ENCODE measurements around the gene NLN.

NLN gene

DNA sequence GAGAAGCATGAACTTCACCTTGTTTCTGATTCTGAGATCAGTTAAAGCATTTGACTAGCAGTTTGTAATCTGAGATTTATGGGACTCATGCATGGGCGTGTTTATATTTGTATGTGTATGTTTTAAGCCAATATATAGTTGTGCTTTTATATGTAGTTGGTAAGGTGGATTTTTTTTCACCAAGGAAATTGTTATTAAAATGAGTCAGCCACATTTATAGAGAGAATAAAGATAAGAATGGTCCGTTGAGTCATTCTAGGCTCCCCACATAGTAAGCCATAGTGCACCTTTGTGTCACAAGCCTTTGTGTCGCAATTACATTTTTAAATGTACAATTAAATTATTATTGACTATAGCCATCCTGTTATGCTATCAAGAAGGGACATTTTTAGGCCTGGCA, 89.0 kb downstream of the NLN start:
- no peak for DNase-seq

DNA sequence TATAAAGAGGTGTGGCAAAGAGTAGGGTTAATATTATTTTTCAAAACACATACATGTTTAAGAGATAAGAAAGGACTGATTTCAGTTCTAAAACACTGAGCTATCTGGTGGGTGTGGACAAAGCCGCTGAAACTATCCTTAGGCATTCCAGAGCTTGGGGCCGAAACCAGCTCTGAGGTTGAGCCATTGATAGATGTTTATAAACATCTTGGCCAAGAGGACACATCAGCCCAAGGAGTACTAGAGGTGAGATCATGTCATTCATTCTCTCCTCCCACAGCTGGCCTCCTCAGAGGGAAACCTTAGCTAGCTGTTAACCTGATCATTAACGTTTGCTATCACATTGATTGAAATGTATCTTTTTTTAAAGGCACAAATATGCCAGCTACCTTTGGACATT, 89.9 kb downstream of the NLN start:
- DNase-seq, result no peak

DNA sequence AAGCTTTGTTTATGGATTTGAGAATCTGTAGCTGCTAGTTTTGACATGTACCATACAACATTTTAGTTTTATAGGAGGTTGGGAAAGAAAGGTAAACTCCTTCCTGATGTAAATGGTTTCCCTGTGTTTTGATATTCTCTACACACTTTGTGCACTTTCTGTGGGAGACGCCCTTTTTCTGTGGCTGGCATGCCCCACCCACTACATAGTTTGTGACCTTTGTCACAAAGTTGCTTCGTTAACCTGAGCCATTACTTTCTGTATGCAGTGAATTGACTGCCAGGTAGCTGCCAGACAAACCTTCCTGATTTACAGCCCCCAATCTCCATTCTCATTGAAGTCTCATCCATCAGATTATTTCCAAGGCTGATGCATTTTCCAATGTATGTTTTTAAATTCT, 90.6 kb downstream of the NLN start:
- DNase-seq, result no peak

DNA sequence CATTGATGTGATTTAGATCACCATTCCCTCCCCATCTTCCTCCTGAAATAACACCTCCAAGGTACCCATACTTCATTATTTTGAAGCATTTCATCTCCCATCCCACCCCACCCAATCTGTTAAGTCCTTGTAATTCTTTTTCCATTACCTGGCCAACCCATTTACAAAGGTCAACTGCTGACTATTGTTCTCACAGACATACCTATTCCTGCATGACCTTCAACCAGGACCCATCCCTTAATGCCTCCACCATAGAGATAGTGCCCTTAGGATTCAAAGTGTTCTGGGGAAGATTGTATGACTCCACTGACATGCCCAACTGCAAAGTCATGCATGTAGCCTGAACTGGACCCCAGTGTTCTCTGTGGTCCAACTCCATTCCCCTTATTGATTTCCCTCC, 91.2 kb downstream of the NLN start:
- DNase-seq, result no peak

DNA sequence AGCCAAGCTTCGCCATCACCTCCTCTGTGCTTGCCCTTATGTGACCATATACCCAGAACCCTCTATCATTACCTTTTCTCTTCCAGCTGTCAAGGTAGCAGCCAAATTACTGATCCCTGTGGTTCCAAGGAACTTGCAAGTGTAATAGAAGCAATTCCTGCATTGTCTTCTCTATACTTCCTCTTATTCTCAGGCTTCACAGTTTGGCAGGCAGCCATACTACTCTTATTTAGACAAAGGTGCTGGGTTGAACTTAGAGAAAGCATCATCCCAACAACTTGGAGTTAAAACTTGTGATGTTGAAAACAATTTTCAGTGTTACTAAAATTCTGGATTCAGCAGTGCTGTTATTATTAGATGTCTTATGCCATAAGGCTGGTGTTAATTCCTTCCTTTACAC, 93.2 kb downstream of the NLN start:
- no peak for DNase-seq

DNA sequence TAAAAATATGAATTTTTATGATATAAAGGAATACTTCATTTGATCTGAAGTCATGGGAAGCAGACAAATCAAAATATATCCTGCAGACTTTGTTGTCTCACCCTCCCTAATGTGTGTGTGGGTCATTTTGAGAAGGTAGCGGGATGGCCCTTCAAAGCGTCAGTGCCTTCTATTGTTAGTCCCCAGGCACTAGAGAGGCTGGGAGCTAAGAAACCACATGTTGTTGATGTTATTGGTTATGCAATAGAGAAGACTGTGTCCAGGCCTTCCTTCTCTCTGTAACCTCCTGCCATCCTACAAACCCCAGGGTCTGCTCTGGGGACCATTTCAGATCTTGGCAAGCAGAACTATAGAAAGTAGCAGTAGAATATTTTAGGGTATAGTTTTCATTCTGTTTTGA, 94.7 kb downstream of the NLN start:
- no peak for DNase-seq

DNA sequence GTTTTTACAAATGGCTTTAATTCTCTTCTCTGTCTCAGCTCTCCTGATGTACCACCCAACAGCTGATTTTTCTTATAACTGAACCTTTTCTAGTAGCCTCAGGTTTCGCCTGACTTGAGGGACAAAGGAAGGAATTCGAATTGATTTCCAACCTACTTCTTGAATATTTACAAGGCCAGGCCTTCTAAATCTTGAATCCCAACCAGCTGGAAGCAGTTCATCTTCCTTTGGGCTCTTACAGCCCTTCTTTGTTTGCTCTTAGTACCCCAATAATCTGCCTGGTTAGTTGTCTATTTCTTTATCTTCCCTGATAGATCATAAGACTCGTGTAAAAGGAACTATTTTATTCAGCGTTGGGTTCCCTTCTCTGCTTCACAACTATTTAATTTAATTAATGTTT, 95.9 kb downstream of the NLN start:
- no peak for DNase-seq

DNA sequence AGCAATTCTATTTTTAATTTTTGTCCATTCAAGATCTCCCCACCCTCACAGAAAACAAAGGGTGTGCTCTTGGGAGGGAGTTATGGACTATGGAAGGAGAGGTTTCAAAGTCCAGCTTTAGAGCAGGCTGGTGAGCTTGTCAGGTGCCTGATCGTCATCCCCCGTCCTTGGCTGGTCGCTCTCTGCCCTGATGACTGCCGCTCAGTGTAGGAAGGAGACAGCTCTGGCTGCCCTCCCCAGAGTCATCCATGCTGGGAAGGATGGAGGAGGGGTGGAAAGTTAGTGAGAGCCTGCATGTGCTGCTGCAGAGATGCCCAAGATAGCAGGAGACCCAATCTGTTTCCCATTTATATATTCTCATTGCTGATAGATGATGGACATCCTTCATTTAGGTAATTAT, 96.6 kb downstream of the NLN start:
- no peak for DNase-seq

DNA sequence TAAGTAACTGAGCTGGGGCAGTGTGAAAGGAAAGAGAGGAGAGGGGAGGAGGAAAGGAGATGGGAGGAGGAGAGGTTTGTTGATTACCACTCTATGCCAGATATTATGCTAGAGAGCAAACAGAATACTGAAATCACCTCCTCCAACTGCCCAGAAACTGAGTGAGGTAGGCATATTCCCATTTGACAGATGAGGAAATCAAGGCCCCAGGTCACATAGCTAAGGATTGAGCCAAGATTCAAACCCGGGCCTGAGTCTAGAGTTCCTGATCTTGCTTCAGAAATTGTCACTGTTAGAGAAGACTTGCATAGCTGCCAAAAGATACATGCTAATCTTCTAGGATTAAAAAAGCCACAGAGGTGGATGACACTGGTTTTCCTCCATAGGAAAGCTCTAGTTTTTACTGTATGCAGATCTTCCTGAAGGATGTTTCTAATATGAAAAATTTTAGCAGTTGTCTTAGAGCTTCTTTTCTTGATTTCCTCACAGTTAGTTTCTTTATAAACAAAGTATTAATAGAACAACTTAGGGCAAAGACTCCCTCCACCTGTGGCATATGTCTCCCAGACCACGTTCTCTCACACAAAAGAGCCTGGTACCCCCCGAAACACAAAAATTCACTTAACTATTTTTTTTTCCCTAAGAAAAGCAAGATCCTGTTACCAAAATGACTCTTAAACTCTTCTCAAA, 97.4 kb downstream of the NLN start:
- DNase-seq, result no peak

DNA sequence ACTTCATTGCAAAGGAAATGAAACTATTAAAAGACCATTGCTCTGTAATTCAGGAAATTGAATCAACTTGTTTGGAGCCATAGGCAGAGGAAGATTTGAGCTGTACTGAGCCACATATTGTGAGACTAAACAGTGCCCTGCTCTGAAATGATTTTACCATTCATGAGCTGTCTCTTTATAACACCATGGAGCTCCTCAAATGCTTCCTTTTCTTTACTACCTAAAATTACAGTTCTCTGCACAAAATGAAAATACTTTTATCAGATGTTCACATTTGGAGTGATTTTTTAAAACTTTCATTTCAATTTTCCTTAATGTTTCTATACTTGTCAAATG, 97.9 kb downstream of the NLN start:
- DNase-seq, result no peak

DNA sequence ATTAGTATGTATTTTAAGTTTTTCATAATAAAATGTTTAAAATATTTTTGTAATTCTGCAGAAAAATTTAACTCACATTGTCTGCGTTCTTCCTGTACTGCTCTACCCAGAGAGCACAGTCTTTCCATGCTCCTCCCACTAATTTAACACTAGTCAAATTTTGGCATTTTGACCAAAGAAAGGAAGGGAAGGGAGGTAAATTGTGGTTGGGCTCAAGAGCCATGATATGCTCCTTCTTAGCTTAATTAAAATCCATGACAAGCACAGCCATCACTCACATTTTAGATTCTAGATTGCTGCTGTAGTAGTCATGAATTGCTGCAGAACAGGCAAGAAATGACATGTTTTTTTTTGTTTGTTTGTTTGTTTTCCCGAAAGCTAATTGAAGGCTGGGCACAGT, 98.4 kb downstream of the NLN start:
- DNase-seq, result no peak

DNA sequence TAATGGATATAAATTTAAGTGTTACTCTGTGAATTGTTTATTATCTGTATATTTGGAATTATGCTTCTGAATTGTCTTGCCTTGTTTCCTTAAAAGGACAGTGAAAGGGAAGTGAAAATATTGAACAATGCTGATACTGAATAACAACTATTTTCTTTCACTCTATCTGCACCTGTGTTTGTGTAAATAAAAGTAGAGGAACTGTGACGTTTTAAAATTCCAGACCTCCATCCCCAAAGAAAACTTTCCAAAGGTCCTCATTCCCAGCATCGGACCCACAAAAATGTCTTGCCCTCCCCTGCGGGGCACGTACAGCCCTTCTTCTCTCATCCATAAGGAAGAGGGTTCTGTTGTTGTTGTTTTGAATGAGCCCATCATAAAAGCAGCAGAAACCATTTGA, 100.0 kb downstream of the NLN start:
- DNase-seq, result no peak

DNA sequence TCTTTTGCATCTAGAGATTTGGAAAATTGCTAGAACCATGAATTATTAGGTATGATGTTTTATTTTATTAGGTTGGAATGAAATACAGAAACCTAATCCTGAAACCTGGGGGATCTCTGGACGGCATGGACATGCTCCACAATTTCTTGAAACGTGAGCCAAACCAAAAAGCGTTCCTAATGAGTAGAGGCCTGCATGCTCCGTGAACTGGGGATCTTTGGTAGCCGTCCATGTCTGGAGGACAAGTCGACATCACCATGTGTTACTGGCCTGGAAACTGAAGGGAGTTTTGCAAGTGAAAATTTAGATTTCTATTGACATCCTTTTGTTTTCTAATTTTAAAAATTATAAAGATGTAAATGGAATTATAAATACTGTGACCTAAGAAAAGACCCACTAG, 100.7 kb downstream of the NLN start:
- no peak for DNase-seq

DNA sequence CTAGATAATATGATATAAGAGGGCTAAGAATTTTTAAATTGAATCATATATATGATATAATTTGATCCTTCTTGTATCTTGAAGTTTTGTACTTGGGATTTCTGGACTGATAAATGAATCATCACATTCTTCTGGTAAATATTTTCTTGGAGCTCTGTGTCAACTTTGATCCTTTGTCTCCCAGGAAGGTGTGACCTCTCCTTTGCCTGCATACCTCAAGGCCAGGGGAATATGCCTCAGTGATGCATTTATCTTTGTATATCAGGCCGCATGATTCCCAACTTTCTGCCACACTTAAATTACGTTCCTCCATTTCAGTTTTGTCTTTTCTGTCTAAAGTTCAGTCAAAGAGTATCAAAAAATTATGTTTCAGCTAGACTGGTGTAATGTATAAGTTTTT, 101.2 kb downstream of the NLN start:
- DNase-seq, result no peak

DNA sequence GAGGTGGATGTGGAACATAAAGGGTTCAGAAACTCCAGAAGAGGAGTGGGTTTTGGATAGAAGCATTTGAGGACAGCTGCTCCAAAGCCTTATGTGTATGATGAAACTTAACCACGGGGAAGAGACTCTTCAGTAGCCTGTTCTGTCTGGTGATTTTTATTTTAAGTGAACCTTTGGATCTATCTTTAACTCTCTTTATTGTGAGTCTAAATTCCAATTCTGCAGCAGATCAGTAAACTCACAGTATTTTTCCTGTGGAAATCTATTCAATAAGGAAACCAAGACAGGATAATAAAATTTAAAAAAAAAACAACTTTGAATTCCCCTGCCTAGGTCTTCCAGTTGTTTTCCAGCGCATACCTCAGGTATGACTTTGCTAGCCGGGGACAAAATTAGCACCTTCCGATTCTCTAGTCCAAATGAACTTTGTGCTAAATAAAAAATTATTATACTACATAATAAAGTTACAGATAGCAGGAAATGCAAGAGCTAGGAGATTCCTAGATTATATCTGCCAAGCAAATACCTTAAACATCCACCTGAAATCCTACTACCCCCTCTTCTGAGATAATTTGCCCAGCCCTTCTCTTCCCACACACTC, 101.9 kb downstream of the NLN start:
- no peak for DNase-seq

DNA sequence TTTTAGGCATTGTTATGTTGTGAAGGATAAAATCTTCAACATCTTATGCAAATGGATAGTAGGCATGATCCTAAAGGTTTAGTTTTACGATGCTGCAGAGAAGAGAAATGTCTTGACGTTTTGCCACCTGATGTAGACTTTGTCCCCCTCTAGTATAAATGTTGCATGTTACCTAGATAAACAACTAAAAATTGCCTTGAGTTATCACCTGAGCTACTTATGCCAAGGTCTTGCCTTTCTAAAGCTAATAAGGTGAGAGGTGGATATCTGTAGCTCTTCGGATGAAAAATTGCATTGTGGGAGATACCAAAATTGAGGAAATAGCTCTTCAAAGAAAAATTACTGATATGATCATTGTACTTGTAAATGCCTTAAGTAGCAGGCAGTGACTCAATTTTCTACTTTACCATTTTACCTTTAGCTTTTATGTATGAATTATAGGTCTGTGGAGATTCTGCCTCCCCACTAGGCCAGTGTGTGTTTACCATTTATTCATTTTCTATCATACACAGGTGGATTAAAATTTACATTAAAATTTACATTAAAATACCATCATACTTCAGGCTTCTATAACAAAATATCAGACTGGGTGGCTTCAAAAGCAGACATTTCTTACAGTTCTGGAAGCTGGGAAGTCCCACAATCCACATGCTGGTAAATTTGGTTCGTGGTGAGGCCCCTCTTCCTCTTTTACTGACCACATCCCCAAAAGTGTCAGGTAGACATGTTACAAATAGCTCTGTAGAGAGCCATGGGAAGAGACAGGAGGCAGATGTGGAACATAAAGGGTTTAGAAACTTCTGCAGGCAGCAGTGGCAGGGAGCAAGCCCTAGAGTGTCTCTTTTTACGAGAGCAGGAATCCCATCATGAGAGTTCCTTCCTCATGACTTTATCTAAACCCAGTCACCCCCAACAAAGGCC, 103.7 kb downstream of the NLN start:
- DNase-seq, result no peak

DNA sequence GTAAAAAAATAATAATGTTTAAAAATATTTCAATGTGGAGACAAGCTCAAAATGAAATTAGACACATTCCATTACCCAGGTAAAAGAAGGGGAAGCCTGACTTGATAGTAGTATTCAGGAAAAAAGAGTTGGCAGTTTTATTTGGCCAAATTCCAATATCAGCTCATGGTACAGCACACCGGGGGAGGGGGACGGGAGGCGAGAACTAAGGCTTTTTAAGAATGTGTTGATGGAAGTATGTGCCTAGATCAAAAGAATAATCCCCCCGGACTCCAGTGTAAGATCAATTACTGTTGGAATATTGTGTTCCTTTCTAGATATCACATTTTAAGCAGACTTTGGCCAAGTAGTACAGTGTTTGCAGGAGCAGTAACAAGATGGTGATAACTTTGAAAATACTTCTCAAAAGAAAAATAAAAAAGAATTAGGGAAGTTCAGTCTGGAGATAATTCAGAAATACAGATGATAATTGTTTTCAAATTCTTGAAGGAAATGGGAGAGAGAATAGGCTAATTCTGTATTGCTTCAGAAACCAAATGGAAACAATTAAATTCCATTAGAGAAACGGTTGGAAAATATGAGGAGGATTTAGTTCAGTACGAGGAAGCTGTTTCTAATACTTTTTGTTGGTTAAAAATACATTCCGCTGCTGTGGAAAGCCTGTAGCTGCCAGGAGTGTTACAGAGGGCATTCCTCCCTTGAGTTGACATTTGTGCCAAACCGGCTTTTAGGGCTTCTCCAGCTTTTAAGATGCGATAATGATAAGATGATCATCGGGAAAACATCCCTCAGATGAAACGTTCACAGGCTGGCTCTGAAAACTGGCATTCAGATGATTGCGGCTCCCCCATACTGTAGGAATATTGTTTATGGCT, 106.3 kb downstream of the NLN start:
- DNase-seq, result no peak

DNA sequence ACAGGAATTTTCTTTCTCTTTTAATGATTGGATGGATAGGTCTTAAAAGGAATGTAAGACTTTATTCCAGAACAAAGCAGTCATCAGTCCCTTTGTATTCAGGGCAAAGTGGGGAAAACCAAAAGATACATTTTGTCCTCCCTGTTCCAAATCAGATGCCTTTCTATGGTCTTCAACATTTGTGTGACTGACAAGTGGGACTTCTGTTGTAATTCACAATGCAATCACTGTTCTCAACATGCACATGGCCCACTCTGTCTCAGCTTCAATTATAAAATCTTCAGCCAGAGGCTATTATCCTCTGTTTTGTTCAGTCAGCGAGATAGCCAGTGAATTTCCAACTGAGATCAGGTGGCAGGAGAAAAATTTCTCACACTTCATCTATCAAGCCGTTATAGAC, 108.9 kb downstream of the NLN start:
- no peak for DNase-seq

DNA sequence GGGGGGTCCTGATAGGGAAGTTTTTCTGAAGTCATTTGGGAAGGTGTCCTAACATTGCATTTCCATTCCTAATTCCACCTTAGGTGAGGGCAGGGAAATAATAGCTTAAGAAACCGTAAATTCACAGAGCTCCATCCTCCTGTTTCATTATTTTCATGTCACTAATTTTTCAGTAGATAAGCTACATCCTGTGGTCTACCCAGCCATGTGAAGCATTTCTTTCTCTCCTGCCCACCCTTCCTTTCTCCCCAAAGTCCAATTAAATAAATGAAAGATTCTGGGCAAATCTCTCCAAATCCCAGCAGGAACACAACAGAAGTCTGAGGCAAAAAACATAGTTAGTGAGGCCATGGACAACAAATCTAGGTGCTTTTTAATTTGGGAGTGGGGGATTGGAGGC, 109.3 kb downstream of the NLN start:
- no peak for DNase-seq

DNA sequence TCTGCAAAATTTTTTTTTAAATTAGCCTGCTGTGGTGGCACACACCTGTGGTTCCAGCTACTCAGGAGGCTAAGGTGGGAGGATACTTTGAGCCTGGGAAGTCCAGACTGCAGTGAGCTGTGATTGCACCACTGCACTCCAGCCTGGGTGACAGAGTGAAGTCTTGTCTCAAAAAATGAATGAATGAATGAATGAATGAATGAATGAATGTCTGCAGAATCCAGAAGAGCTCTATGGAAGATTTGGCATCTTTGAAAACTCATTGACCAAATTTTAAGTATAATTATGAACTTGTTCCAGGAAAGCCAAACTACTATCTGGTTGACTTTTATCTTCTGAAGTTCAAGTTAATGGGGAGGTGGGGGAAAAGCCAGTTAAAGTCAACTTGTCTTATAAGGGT, 110.1 kb downstream of the NLN start:
- DNase-seq, result no peak

DNA sequence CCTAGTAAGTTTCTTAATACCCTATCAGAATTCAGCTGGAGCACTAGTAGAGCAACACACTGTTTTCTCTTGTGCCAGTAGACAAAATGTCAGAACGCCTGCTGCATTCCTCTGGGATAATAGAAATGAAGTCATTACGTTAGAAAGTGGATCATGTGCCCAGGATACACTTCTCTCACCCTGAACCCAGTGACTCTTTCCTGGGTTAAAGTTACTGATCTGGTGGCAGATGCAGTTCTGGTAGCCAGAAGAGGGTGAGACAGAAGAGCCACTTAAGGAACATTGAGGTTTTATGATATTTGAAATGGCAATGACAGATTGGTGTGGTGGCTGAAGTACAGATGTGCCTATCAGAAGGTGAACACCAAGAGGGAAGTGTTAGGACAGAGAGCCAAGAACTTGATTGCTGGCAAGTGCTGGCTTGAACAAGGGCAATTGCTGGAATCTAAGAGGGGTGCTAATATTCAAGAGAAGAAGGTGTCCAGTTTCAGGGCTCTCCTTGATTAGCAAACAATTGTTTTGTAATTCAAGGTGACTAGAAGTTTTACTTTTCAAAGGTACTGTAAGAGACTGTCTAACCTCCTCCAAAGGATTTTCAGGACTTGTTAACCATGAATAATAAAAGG, 110.7 kb downstream of the NLN start:
- DNase-seq, result no peak

DNA sequence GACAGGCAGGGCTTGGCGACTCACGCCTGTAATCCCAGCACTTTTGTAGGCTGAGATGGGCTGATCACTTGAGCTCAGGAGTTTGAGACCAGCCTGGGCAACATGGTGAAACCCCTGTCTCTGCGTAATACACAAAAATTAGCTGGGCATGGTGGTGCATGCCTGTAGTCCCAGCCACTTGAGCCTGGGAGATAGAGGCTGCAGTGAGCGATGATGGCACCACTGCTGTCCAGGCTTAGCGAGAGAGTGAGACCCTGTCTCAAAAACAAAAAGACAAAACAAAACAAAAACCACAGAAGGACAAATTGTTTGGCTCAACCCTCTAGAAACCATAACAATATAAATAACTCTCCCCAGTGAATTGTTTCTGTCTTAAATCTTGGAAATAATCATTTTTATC, 111.8 kb downstream of the NLN start:
- no peak for DNase-seq

DNA sequence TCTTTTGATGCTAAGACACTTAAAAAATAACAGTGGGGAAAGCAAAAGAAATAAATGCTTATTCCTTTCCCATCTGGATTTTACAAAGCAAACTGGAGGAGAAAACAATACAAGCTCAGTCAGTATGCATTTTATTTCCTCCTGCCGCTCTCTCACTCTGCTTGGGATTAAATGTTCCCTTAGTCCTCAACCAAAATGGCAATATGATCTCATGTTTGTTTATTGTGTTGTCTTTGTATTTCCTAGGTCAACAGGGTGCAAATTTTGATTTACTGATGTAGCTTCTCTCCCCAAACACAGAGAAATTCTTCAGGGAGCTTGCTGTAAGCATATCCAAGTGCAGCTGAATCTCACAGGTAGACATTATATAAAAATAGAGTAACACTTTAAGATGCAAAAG, 112.3 kb downstream of the NLN start:
- no peak for DNase-seq
